NCI-H524 treated with DMSO at 0.1 percent for 48 hours (cell line): ENCODE data around the gene EN1.

Source experiments
- DNase-seq: peaks from one replicate; lab custom pipeline; 2025; lab: John Stamatoyannopoulos, UW

EN1 gene

GRCh38 chr2:118855451-118856279, 8.2 kb upstream of the EN1 start:
- no peak for DNase-seq

- DNase-seq = no peak
Observed at GRCh38 chr2:118854507-118855345, 7.3 kb upstream of the EN1 start.

GRCh38 chr2:118853651-118854291, 6.3 kb upstream of the EN1 start:
- DNase-seq = no peak

GRCh38 chr2:118853129-118853640, 5.7 kb upstream of the EN1 start:
- DNase-seq = no peak

GRCh38 chr2:118852605-118853128, 5.2 kb upstream of the EN1 start:
- no peak for DNase-seq

GRCh38 chr2:118851650-118852049, 4.2 kb upstream of the EN1 start:
- no peak for DNase-seq

GRCh38 chr2:118850901-118851415, 3.5 kb upstream of the EN1 start:
- no peak for DNase-seq

- DNase-seq = no peak
Observed at GRCh38 chr2:118850168-118850900, 2.9 kb upstream of the EN1 start.

- DNase-seq = no peak
Observed at GRCh38 chr2:118849226-118850167, 2.0 kb upstream of the EN1 start.

- no peak for DNase-seq
Observed at GRCh38 chr2:118848381-118849225, 1.2 kb upstream of the EN1 start.

- DNase-seq = no peak
Observed at GRCh38 chr2:118847762-118848172, 319 bp upstream of the EN1 start.

- no peak for DNase-seq
Observed at GRCh38 chr2:118846442-118846952, 951 bp downstream of the EN1 start.

- no peak for DNase-seq
Observed at GRCh38 chr2:118845522-118846441, 1.7 kb downstream of the EN1 start.

- DNase-seq = no peak
Observed at GRCh38 chr2:118845005-118845521, 2.4 kb downstream of the EN1 start.

GRCh38 chr2:118844261-118845004, 3.0 kb downstream of the EN1 start:
- DNase-seq = no peak

GRCh38 chr2:118843483-118844132, 3.8 kb downstream of the EN1 start:
- no peak for DNase-seq
